SK-N-SH treated with all-trans-retinoic acid at 6 μM for 48 hours (cell line): ENCODE results near the gene NHS.

Source experiments
- TCF4 ChIP-seq: fragments of 250-450 bp; sonication (Bioruptor Pico); IDR thresholded peaks from 2 replicates; pipeline ENCODE4 v1.8.0; 2021; ENCODE audit warnings: mild to moderate bottlenecking, moderate library complexity, borderline replicate concordance
- ZFP3 ChIP-seq: fragments of 250-450 bp; sonication (Bioruptor Pico); IDR thresholded peaks from 2 replicates; pipeline ENCODE4 v1.5.0; 2020; ENCODE audit warnings: mild to moderate bottlenecking, moderate library complexity

- TF ChIP-seq TCF4 (CRISPR knock-in tag), result no peak
- TF ChIP-seq ZFP3 (CRISPR knock-in tag), result no peak
Measured at GRCh38 chrX:17588303-17588702, 213.3 kb downstream of the NHS start.
